NCI-H1436 (cell line): ENCODE data around the gene THBS2.
"Not testable (repeated sequence)": the region's sequence is repeated elsewhere in the genome, so short reads cannot be mapped to it uniquely, and the experiment has no call there.

Source experiments
- DNase-seq: peaks from one replicate; lab custom pipeline; 2025; lab: John Stamatoyannopoulos, UW

Gene THBS2

DNA sequence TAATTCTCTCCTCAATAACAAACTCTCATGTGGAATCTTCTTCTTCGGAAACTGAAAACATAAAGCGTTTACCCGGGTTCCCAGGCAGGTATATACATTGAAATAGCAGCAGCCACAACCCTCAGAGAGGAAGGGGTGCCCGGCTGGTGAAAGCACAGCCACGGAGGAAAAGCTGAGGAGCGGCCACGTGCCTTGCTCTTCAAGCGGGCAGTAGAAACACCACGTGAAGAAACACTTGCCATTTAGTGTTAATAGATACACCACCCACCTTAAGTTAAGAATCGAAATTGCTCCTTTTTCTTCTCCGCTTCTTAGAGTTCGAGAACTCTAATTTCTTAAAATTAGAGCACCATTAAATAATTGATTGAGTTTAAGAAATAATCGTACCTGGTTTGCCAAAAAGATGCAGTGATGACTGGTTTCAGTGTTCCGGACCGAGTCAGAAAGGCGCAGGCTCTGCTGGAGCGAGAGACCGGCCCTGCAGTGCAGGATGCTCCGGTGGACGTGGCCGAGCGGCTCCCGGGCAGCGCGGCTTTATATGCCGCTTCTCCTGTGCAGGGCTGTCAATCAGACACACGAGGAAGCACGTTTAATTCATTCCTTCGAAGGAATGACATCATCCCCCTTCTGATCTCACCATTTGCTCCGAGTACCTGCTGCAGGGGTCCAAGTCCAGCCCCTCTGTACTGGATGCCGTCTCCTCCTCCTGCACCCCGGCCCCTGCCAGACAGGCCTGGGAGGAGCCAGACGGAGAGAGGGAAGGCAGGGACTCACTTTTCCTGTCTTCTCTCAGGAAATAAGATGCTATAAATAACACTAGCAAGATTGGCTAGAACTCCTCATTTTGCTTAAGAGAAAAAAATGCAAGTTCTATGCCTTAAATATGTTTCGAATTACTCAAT lies at the start of gene THBS2:
TSS of gene THBS2 (minus strand) at position 510 of the 902 bp plus-strand sequence. CDS start 3,062 bp downstream, outside the sequence.
- DNase-seq, result no peak

DNA sequence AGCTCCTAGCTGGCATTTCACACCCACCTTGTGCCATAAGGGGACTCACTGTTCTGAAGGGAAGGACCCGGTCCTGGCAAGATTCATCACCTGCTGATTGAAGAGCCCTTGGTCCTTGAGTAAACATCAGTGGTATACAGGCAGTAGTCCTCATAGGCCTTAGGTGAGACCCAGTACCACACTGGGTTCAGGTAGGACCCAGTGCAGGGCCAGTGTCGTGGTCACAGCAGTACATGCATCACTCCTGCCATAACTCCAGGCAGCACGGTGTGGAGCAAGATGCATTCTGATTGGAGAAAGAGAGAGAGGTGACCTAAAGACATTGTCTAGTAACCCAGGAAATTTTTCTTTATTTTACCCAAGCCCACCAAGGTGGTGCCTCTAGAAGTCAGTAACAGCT lies 49.1 kb upstream of the THBS2 start:
- no peak for DNase-seq

DNA sequence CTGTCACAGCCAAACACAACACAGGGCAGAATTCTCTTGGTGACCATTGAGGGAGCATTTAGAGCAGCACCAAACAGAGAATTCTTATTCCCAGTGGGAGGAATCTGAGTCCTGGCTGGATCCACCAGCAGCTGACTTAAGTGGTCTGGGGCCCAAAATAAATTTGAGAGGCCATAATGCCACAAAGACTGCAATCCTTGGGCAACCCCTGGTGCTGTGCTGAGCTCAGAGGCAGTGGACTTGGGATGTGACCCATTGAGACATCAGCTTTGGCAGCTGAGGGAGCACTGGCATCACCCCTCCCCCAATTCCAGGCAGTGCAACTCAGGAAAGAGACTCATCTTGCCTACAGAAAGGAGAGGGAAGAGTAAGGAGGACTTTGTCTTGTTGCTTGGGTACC lies 48.6 kb upstream of the THBS2 start:
- DNase-seq, result no peak

DNA sequence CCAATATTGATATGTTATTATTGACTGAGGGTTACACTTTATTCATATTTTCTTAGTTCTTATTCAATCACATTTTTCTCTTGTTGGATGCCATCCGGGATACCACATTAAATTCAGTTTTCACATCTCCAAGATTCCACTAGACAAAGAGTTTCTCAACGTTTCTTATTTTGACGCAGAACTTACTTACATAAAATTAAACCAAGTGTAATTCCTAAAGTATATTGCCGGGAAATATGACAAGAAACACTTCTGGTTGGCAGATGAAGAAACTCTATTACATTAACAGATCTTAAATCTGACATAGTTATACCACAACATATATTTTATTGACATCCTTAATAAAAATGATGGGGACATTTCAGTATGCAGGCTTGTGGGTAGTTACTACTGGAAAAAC lies 47.3 kb upstream of the THBS2 start:
- DNase-seq, result no peak

DNA sequence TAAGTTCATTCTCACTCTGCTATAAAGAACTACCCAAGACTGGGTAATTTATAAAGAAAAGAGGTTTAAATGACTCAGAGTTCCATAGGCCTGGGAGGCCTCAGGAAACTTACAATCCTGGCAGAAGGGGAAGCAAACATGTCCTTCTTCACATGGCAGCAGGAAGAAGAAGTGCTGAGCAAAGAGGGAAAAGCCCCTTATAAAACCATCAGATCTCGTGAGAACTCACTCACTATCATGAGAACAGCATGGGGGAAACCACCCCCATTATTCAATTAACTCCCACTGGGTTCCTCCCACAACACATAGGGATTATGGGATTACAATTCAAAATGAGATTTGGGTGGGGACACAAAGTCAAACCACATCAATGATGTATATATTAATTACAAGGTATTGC lies 45.0 kb upstream of the THBS2 start:
- DNase-seq, result not testable (repeated sequence)

DNA sequence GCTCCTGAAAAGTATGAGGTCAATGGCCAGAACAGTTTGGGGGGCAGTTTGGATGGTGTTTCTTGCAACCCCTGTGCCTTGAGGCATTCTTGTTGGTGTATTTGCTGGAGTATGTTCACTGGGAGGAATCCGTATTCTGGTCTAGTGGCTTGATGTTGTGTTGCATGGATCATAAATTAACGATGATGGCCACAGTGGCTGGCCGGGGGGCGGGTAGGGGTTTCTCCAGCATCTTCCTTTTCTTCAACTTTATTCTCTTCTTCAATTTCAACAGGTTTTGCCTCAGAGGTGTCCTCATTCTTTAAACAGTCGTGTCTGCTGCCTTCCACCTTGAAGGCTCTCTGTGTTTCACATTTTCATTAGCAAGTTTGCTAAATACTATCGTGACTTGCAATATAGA lies 43.0 kb upstream of the THBS2 start:
- DNase-seq, result no peak

DNA sequence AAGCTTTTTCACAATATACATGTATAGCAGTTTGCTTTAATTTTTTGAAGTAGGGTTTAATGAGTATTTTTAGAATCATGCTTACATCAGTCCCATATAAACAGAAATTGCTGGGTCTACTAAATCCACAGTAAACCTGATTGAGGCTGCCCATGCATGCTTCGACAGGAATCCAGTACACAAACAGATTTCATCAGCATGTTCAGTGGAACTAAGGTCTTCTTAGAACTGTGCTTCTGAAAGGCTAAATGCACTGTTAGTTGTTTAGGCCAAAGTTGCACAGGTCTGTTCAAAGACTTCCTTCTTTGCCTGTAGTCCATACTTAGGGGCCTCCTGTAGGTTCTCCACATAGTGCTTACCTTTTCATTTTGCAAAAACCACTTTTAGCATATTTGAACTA lies 42.5 kb upstream of the THBS2 start:
- DNase-seq, result no peak

DNA sequence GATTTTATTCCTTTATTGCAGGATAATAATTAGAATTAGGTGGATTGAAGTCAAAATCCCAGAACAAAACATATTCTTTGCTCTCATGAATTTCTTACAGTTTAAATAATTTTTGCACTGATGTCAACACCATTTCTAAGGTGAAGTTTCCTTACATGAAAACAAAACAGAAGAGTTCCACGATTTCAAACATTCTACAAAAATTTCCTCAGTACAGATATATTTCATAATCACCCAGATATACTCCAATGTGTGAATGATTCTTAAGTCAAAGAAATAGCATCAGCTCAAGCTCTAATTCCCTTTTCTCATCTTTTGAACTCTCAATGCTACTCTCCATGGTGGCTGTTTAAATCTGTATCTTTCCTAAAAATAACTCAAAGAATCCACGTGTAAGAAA lies 39.5 kb upstream of the THBS2 start:
- no peak for DNase-seq

DNA sequence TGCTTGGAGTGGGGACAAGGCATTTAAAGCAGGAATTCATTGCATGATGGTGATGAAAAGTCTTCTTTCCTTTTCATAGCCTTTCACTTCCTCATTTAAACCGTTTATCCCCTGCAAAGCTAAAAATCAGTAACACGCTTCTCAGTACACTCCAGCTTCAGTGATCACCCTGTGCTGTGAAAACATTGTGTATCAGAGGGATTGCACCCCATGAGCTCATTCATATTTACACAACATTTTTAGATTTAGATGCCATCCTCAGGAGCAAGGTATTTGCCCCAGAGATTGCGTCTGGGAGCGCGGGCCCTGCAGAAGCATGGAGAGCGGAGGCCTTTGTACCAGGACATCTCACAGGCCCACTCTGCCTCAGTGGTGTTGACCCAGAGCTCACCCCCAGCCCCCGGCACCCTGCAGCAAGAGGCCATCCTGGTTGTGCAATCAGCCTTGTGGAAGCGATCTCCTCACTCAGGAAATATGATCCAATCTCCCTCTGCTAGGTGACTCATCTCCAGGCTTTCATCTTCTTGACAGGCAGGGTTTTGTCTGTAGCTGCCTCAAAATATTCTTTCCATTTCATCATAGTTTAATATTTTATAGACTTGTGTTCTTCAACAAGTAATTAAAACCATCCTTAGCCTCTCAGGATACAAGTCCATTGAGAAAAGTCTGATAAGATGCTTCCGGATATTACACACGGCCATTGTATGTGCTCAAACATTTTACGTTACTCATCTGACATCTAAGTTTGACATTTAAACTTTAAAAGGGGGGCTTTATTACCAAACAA lies 38.9 kb upstream of the THBS2 start:
- no peak for DNase-seq

DNA sequence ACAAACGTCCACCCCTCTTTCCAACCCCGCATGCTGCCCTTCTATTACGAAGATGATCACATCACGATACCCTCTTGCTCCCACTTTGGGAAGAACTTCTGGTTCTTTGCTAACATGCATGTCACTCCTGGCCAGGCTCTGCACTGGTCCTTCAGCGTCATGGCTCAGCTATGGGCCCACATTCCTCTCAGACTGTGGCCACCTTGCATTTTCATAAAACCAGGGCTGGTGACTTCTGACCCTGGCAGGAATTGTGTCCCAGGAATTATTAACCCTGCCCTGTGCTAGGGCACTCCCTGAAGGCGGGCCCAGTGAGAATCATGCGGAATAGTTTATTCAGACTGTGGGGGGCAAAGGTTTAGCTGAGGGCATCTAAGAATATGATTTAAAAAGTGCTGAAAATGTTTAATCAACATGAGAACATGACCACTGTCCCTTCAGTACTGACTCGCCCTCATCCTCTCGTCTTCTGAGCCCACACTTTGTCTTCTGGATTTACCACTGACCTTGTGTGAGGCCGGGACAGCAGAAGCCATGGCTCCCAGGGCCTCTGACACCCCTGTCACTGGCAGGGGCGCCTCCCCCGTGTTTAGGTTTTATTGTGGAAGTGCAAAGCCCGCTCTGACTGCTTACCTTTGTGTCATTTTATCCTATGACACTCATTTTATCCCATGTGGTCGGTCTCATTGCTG lies 38.1 kb upstream of the THBS2 start:
- no peak for DNase-seq

DNA sequence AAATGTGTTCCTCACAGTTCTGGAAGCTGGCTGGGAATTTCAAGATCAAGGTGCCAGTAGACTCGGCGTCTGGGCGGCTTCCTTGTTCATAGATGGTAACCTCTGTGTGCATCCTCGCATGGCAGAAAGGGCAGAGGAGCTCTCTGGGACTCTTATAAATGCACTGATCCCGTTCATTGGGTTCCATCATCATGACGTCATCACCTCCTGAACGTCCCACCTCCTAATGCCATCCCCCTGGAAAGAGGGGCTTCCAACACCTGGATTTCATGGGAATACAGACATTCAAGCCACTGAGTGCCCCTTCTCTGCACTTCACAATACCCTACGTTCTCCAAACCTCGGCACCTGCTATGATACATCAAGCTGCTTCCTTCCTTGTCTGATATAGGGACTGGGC lies 37.5 kb upstream of the THBS2 start:
- DNase-seq, result no peak

DNA sequence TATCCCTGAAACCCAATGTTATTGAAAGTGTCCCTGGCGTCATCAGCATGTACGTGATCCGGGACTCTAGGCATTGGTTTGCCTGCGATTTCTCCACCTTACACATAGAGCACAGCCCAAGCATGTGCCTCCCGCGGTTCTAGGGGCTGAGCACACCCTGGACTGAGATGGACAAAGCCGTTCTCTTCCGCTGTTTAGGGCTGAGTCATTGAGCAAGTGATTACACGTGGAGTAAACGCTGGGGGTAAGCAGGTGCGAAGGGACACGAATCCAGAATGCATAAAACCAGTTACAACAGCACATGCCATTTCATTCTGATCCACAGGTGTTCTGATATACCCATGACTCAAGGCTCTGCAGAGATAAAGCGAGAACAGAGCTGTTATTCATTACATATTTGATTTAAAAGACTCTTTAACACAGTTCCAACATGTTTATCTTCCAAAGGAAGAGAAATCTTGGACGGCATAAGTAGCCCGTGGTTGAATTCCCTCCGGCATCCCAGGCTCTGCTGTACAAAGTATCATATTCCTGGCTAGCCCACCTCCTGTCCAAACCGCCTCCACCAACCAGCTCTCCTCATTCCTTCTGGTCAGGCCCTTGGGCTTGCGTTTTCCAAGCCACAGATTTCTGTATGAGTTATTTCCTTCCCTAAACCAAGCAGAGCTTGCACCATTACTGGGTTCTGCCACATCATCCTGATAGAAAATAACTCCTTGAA lies 36.1 kb upstream of the THBS2 start:
- DNase-seq, result no peak

DNA sequence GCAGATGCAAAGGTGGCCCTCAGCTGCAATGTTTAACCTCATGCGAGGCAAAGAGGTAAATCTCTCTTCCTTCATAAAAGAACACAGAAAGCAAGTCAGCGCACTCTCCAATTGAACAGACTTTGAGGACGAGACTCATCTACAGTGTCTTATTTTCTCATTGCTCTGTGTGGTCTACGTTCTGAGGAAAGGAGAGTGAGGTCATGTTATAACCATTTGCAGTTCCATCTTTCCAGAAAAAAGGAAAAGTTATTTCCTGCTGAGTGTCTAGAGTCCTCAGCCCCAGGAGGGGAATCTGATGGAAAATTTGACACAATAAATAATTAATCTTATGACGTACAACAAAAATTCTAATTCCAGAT lies 35.6 kb upstream of the THBS2 start:
- DNase-seq, result no peak

DNA sequence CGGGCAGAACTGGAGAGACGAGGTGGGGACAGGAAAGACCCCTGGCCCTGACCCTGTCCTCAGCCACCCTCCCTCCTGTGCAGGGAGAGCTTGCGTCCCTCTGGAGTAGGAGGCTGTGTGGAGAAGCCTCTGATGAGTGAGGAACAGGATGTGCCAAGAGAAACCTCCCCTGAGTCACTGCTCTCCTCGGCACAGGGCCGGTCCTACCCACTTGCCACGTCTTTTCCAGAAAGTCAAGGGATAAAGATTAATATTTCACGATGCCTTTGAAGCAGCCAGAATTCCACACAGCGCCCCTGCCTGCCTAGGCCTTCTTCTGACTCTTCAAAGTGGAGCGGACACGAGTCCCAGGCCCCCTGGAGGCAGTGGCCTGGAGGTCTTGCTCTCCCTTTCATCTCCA lies 34.9 kb upstream of the THBS2 start:
- DNase-seq, result no peak

DNA sequence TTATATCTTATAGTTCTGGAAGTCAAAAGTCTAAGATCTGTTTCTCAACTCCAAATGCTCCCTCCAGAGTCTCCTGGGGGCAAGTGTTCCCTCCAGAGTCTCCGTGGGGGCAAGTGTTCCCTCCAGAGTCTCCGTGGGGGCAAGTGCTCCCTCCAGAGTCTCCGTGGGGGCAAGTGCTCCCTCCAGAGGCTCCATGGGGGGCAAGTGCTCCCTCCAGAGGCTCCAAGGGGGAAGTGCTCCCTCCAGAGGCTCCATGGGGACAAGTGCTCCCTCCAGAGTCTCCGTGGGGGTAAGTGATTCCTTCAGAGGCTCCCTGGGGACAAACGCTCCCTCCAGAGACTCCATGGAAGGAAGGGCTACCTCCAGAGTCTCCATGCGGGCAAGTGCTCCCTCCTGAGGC lies 34.0 kb upstream of the THBS2 start:
- DNase-seq, result no peak

DNA sequence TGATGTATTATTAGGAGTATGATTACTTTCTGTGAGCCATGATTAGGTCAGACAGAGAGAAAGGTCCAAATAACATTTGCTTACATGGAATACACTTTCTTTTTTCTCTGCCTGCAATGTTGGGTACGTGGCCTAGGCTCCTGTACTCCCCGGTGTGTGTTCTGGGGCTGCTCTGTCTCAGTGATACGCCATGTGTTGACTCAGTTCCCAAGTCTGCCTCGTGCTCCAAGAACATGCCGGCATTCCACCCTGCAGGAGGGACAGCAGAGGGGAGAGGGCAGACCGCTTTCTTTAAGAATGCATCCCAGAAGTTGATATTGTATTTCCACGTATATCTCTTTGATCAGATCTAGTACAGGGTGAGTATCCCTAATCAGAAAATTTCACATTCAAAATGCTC lies 33.3 kb upstream of the THBS2 start:
- no peak for DNase-seq

DNA sequence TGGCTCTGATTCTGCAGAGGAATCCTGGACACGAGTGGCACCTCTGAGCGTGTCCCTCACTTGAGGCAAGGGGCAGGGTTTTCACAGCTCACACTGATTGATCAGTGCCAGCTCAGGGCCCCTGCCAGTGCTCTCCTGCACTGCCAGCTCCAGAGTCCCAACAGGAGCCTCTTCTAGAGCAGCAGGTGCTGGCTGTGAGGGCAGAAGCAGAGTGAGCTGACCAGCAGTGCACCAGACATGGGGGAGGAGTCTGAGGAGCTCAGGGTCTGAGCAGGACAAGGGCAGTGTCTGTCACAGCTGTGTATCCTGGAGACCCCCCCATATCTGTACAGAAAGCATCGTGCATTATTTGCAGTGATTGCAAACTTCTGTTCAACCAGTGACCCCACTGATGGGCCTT lies 31.5 kb upstream of the THBS2 start:
- DNase-seq, result no peak

DNA sequence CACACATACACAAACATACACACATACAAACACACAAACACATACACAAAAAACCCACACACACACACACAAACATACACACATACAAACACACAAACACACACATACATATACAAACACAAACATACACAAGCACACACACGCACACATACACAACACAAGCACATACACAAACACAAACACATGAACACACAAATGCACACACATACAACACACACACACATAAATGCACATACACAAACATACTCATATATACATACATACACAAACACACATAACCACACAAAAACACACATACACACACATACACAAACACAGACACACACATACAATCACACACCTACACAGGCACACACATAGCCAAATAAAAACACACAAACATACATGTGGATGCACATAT lies 30.3 kb upstream of the THBS2 start:
- DNase-seq, result no peak

DNA sequence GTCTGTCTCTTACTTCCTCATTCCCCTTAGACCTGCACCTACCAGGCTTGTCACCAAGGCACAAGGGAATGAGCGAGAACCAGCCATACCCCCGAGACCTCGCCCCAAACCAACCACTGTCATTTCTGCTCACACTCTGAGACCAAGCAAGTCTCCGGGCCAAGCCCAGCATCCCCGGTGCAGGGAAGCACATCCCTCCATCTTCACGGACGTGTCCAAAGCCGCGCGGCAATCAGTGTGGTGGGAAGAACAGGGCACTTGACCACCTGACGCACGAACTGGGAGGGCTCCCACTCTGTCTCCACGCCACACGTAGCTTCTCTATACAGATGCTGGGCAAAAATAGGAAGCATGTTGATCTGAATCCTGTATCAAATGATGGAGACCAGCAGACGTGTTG lies 28.4 kb upstream of the THBS2 start:
- no peak for DNase-seq

DNA sequence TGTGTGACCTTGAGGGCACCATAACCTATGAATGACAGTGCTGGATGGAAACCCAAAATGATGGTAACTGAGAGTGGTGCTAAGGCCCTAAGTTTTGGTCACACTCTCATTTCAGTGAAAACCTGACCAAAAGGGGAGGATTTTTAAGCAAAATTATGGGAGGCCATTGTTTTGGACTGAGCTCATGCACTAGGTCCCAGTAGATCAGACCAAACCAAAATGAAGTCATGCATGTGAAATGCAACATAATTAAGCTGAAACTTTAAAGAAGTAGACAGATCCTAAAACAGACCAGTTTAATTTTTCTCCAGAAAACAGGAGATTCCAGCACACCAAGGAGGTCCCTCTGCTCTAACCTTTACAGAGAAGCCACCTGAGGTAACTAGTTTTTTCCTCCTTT lies 24.0 kb upstream of the THBS2 start:
- no peak for DNase-seq

DNA sequence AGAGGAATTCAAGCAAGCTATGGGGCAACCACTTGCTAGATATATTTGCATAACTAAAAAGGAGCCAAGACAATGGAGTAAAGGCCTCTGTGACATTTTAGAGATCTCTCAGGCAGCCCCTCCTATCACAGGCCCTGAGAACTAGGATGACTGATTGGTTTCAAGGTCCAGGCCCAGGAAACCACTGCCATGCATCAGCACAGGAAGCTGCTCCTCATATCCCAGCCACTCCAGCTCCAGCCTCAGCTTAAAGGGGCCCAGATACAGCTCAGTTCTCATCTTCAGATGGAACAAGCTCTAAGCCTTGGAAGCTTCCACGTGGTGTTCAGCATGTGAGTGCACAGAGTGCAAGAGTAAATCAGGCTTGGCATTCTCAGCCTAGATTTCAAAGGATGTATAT lies 21.1 kb upstream of the THBS2 start:
- no peak for DNase-seq

DNA sequence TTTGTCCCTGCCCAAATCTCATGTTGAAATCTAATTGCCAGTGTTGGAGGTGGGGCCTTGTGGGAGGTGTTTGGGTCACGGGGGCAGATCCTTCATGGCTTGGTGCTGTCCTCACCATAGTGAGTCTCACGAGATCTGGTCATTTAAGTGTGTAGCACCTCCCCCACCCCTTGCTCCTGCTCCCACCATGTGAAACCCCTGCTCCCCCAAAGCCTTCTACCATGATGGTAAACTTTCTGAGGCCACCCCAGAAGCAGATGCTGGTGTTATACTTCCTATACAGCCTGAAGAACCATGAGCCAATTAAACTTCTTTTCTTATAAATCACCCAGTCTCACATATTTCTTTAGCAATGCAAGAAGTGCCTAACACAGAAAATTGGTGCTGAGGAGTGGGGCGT lies 19.9 kb upstream of the THBS2 start:
- no peak for DNase-seq
